Endothelial cell of coronary artery (primary cell): ENCODE results near the gene ADAP2. TPM values are rescaled to one million over a fixed set of nuclear protein-coding genes. Genes with fewer than 3 reads are reported as not detected.

ENCODE experiments used
- total RNA-seq: library from RNA; depleted of rRNA; stranded (reverse); fragments of >200 nt; gene quantifications from 2 replicates; pipeline ENCODE4 v1.2.3, GENCODE V29; 2014

The ADAP2 gene
- 0.36 TPM in 1 of 2 replicates, not detected in the other for total RNA-seq

GRCh38 chr17:30921544-30922196, at the start of gene ADAP2:
ADAP2 (plus strand) TSS chr17:30921945; CDS start chr17:30922015, 70 bp downstream.

GRCh38 chr17:30906101-30906911, 15.4 kb upstream of the ADAP2 start, which contains the start of gene TEFM:
TEFM (minus strand) TSS chr17:30906238; CDS start chr17:30906198, 40 bp downstream.

GRCh38 chr17:30970831-30971567, 49.3 kb downstream of the ADAP2 start, which contains the start of gene RNF135:
RNF135 (plus strand) TSS chr17:30971039; CDS start chr17:30971074, 35 bp downstream.

Other genes with a start within 250 kb of the ADAP2 start
- gene CRLF3, start 97.3 kb upstream of the ADAP2 start, total RNA-seq = 18.8 TPM in 2 replicates
- gene ATAD5, start 90.0 kb upstream of the ADAP2 start, total RNA-seq = 1.9 and 2.8 TPM in 2 replicates
- 8.5 and 8.7 TPM in 2 replicates for gene TEFM, start 15.7 kb upstream of the ADAP2 start, total RNA-seq
- 5.7 and 6.7 TPM in 2 replicates for gene RNF135, start 49.1 kb downstream of the ADAP2 start, total RNA-seq
- 22.5 and 39.8 TPM in 2 replicates for gene NF1, start 173.0 kb downstream of the ADAP2 start, total RNA-seq